HG02840 (cell line): ENCODE data around the gene TBL3.
"Not testable (repeated sequence)": the region's sequence is repeated elsewhere in the genome, so short reads cannot be mapped to it uniquely, and the experiment has no call there.

Experiments
- ATAC-seq: cut with Tn5 transposase; IDR thresholded peaks from one replicate; pipeline ENCODE4 v1.9.1; 2021; ENCODE audit warnings: mild to moderate bottlenecking, moderate library complexity, moderate number of reproducible peaks; ENCODE audit not compliant: unreplicated experiment, low FRiP score

The TBL3 gene

DNA sequence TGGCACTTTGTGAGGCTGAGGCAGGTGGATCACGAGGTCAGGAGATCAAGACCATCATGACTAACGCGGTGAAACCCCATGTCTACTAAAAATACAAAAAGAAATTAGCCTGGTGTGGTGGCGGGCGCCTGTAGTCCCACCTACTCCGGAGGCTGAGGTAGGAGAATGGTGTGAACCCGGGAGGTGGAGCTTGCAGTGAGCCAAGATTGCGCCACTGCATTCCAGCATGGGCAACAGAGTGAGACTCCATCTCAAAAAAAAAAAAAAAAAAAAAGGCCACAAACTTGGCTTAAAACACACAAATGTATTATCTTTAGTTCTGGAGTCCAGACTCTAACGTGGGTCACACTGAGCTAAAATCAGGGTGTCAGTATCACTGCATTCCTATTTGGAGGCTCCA, 39.9 kb downstream of the TBL3 start:
- not testable (repeated sequence) for ATAC-seq

DNA sequence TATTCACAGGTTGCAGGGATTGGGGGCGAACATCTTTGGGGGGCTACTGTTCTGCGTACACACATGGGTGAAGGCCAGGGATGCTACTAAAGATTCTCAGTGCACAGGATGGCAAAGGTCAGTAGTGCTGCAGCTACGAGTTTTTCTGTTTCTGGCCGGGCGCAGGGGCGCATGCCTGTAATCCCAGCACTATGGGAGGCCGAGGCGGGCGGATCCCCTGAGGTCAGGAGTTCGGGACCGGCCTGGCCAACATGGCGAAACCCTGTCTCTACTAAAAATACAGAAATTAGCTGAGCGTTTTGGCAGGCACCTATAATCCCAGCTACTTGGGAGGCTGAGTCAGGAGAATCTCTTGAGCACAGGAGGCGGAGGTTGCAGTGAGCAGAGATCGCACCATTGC, 41.7 kb downstream of the TBL3 start:
- ATAC-seq = no peak

DNA sequence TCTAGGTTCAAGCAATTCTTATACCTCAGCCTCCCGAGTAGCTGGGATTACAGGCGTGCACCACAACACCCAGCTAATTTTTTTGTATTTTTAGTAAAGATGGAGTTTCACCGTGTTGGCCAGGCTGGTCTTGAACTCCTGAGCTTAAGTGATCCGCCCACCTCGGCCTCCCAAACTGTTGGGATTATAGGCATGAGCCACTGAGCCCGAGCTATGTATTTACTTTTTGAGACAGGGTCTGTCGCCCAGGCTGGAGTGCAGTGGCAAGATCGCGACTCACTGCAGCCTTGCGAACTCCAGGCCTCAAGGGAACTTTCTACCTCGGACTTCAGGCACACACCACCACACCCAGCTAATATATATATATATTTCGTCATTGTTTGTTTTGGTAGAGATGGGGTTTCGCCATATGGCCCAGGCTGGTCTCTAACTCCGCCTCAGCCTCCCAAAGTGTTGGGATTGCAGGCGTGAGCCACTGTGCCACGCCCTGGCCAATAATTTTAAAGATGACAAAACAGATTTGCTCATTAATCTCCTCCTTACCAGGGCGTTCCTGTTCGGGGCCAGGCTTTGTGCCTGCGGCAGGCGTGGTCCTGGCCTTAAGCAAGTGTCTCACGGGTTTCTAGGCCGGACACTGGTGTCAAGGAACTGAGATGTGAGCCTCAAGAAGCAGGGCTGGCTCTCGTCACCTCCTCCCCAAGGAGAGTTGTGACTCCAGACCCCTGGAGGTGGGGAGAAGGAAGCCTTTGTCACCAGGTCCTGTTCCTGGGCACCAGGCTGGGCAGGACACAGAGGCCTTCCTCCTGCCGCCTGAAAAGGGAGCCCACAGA, 43.5 kb downstream of the TBL3 start:
- no peak for ATAC-seq

DNA sequence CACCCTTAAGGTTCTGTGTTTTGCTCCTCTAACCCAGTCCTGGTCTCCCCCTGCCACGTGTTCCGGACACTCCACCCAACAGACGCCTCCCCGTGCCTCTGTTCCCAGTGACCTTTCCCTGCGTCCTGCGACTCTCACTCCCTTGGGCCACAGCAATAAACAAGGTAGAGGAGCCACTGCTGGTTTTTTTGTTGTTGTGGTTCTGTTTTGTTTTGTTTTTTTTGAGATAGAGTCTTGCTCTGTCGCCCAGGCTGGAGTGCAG, 44.0 kb downstream of the TBL3 start:
- no peak for ATAC-seq

DNA sequence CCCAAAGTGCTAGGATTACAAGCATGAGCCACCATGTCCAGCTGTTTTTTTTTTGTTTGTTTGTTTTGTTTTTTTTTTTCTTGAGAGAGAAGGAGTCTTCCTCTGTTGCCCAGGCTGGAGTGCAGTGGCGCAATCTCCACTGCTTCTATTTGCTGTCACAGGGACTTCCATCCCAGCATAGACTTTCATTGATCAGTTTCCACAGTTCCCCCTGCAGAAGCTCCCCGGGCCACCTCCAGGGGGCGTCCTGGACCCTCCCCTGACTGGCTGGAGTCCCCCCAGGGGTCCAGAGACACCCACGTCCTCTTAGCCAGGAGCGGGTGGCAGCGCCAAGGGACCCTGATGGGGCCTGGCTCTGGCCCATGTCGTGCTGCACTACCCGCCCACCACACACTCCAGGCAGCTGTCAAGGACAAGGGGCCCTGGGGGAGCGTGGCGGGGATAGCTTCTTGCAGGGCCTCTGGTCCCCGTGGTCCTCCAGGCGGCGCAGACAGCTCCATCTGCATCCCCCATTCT, 44.6 kb downstream of the TBL3 start:
- no peak for ATAC-seq

DNA sequence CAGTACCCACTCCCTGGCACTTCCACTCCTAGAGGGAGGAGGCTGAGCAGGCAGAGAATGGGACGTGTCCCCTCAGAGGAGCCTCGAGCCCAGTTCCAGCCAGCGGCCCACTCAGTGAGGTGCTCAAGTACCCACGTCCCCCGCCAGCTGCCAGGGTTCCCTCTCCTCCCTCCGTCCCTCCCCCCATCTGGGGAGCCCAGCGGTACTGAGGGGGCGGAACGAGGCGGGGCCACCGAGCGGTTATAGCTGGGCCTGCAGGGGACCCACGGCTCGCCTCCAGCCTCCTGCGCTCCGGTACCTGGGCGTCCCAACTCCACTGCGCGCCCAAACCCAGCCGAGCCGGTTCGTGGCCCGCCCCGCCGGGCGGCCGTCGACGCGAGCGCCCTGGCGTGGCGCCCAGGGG, 47.7 kb downstream of the TBL3 start, which contains the start of gene NPW:
NPW (plus strand) TSS at position 268 of the 403 bp plus-strand sequence.
- no peak for ATAC-seq

DNA sequence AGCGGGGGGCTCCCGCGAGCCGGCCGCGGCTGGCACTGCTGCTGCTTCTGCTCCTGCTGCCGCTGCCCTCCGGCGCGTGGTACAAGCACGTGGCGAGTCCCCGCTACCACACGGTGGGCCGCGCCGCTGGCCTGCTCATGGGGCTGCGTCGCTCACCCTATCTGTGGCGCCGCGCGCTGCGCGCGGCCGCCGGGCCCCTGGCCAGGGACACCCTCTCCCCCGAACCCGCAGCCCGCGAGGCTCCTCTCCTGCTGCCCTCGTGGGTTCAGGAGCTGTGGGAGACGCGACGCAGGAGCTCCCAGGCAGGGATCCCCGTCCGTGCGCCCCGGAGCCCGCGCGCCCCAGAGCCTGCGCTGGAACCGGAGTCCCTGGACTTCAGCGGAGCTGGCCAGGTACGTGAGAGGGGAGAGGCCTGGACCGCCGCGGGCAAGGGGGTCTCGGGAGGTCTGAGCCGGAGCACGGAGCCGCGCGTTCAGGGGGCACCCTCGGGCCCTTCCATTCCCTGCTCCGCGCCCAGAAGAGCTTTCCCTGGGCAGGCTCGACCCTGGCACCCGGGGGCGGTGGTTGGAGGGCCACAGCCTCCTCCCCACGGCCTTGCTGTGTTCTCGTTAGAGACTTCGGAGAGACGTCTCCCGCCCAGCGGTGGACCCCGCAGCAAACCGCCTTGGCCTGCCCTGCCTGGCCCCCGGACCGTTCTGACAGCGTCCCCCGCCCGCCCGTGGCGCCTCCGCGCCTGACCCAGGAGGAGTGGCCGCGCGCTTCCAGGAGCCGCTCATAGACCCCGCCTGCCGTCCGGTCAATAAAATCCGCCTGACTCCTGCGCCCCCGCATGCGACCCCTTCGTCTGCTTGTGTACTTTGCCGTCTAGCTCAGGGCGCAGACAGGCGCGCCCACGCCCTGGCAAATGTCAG, 48.3 kb downstream of the TBL3 start:
- no peak for ATAC-seq

DNA sequence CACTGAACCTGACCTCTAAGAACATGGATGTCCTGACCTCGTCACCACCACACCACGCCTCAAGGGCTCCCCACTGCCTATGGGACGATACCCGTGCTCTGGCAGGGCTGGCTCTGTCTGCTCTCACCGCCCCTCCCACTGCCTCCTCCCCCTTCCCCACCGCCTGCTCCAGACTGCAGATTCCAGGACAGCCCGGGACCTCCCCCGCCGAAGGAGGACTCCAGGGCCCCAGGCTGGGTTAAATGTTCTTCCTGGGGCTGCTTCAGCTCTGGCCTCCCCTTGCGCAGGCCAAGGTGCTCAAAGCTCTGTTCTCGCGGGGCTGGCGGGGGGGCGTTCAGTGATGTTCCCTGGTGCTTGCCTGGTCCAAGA, 50.9 kb downstream of the TBL3 start:
- ATAC-seq = peak; percentile 9

DNA sequence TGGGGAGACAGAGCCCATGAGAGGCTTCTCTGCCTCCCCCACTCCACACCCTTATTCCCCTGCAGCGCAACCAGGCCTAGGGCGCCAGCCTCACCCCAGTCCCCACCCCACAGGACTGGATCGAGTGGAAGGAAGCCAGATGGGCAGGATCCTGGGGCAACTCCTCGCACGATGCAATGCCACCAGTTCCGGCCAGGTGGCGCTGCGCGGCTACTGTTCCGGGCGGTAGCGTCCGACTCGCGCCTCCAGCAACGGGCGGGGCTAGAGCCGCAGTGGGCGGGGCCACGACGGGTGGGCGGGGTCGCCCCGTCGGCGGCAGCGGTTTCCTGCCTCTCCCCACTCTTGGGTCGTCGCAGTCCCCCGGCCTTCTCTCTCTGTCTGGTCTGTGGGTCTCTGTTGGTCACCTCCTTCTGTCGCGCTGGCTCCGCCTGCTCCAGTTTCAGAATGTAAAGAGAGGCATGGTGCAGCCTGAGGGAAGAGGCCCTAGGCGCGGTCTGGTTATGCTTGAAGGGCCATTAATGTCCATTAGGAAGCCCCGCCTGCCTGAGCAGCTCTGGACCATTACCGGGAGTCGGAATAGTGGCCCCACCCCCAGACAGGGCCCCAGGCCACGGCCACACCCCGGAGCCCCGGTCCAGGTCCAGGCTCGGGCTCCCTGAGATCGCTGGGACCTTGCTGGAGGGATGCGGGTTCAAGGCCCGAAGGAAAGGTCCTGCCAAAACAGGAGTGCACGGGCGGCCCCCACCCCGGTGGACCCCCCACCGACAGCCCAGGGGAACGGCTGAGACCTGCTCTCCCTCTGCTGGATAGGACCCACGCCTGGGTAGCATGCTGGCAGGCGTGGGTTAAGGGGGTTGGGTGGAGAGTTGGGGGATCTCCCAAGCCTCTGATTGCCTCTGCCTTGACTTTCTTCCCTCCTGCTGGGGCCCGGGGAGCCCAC, 51.5 kb downstream of the TBL3 start:
- ATAC-seq = peak; percentile 81

DNA sequence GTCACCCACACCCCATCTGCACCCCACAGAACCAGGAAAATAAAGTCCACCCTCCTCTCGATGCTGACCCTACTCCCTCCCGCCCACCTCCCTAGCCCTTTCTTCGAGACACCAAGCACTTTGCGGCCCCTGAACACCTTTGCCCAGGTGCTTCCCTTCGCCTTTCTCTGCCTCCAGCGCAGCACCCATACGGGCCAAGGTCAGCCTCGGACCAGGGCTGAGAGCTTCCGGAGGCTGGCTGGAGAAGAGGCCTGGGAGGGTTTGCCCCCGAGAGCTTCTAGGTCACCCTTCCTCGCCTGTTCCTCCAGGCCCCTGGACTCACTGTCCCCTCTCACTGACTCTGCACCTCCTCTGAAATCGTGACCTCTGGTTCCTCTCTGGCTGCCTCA, 52.2 kb downstream of the TBL3 start:
- no peak for ATAC-seq

DNA sequence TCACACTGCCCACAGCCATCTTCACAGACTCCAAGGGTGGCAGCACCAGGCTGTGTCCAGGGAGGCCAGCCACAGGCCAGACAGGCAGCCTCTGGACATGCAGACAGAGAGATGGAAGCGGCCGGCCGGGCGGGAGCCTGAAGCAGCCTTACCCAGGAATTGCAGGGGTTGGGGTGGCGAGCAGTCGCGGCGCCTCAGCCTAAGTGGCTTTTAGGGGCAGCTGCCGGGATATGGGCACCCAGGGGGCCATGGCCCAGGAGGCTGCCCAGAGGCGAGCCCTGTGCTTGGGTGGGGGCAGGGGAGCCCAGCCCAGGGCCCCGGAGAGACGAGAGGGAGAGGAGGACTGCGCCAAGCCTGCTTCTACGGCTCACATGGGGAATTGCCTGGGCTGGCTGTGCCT, 53.4 kb downstream of the TBL3 start:
- no peak for ATAC-seq

DNA sequence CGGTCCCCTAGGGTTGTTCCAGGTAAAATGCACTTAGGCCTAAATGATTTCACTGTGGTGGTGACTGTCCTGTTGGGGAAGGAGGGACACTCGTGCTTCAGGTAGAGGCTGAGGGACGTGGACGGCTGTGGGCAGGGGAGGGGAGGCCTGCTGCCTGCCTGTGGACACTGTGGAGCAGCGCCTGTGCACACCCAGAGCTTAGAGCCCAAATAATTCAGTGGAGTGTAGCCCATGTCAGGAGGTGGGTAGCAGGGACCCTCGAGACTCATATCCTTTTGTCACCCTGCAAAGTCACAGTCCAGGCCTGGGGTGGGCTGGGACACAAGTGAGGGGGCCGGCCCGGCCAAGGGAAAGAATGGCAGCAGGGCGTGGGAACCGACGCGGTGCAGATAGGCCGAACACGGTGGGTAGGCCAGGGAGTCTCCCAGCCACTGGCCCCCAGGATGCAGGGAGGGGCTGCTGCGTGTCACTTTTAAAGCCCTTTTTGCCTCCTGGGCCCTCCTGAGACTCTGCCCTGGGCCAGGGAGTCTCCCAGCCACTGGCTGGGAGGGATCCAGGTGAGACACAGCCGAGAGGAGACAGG, 54.1 kb downstream of the TBL3 start:
- no peak for ATAC-seq

DNA sequence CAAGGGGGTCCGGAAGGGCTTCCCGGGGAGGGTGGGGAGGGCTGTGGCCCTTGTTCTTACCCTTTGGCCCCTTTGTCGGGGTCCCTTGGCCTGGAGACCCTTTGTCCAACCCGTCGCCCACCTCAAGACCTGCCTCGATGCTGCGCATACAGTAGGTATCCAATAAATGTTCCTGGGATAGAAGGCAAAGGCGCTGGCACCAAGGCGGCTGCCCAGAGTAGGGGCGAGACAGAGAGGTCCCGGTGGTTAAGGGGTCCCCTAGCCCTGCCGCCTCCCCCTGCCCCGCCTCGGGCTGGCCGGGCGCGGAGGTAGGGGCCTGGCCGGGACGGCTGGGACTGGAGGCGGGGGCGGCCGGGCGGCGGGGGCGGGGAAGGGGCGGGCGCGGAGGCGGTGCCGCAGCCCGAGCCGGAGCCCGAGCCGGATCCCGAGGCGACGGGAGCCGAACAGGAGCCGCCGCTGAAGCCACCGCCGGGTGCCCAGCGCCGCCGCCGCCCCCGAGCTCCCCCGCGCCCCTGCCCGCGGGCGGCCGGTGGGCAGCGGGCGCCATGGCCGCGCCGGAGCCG, 54.7 kb downstream of the TBL3 start, which contains the start of gene NHERF2:
NHERF2 (plus strand) TSS at position 442 of the 563 bp plus-strand sequence; CDS start at position 546, 104 bp downstream.
- no peak for ATAC-seq

DNA sequence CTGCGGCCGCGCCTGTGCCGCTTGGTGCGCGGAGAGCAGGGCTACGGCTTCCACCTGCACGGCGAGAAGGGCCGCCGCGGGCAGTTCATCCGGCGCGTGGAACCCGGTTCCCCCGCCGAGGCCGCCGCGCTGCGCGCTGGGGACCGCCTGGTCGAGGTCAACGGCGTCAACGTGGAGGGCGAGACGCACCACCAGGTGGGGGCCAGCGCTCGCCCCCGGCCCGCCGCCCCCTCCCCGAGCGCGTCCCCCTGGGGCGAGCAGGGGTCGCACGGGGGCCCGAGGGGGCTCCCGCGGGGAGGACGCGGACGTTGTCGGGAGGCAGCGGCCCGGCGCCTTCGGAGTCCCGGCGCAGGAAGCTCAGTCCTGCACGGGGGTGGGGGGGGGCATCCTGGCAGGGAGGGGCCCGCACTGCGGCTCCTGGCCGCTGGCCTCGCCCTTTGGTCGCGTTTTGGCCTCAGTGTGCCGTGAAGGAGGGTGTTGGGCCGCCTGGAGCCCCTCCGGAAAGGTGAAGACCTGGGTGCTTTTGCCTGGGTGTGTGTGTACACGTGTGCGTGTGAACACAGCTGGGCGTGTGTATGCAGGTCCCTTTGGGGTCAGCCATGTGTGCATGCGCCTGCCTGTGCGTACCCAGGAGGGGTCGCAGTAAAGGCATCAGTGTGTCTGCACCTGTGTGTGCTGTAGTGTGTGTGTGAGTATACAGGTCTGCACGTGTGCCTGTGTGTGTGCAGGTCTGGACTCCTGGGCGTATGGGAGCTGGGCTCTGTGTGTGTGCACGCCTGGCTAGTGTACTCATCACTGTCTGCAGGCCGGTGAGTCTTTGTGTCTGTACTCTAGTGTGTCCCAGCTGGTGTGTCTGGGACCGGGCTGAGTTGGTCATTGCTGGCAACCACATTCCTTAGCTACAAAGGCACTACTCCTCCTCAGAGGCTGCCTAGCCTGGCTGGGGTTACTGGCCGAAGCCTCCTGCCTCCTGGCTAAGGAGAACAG, 55.5 kb downstream of the TBL3 start:
- ATAC-seq = no peak

DNA sequence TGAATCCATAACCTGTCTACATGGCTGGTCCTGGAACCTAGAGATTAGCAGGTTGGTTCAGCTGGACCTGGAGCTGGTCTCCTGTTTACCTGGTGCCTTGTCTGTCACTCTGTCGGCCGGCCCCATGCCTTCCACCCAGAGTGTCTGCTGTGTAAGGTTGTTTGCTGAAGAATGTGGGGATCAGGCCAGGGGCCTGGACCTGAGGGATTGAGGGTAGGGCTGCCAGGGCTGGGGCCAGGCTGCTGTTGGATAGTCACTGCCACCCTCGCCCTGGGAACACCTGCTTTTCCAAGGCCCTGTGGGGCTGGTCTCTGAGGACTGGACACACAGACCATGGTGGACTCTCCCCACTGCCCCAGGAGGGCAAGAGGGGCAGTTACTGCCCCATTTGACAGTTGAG, 56.3 kb downstream of the TBL3 start:
- ATAC-seq = no peak

DNA sequence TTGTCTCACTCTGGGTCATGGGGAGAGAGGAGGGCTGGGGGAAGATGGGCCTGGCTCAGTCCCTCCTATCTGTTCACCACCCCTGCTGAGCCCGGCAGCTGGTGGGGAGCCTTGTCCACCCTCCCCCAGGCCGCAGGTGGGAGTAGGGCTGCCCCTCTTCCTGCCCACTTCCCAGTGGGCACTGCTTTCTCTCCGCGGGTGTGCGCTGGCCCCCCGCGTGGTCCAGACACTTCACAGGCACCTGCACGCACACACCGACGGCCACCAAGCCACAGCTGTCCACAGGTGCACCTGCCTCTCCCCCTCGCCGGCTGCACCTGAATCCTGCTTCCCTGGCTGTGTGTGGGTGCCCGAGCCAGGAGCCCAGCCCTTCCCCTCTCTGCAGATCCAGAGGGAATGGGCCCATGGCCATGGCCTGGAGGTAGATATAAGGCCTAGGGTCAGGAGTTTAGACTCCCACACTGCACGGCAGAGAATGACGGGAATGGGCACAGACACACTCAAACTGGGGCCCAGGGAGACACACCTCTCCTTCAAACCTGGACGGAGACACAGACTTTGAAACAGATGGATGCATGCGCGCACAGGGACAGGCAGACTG, 56.9 kb downstream of the TBL3 start:
- no peak for ATAC-seq

DNA sequence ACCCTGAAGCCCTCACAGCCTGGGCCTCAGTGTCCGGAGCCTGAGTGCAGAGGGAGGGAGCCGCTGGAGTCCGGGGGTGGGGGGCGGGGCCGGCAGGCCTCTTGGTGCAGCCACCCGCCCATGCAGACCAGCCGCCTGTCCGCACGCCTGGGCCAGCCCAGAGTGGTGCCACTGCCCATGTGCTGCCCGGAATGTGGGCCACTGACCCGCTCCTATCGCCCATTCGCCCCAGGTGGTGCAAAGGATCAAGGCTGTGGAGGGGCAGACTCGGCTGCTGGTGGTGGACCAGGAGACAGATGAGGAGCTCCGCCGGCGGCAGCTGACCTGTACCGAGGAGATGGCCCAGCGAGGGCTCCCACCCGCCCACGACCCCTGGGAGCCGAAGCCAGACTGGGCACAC, 57.5 kb downstream of the TBL3 start:
- no peak for ATAC-seq

DNA sequence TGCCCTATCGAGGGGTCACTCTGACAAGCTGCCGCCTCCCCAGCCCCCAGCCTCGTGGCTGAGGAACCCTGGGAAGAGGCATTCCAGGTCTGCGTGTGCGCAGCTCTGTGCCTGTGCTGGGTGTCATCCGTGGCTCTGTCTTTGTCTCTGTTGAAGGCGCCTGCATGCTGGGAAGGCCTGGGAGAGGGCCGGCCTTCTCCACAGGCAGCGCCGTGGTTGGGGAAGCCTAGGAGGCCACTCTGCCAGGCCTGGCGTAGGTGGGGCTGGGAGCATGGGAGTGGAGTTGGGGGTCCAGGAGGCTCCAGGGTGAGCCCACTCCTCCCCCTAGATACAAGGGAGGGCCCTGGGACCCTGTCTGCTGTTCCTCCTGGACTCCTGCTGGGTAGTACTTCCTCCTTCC, 58.2 kb downstream of the TBL3 start:
- ATAC-seq = no peak
